H1 (cell line): ENCODE results near the gene PDE4D. TPM values are rescaled to one million over a fixed set of nuclear protein-coding genes. Genes with fewer than 3 reads are reported as not detected.

Experiments
- CTCF ChIA-PET: fragments of 300-600 bp; sonication (Branson Sonifier 250); formaldehyde crosslinking; loops from one replicate; lab custom pipeline; 2021; ENCODE audit not compliant: partially characterized antibody; lab: Charles Lee
- POLR2A ChIA-PET: fragments of 300-600 bp; sonication (Branson Sonifier 250); formaldehyde crosslinking; loops from one replicate; lab custom pipeline; 2021; ENCODE audit warnings: inconsistent platforms; ENCODE audit not compliant: partially characterized antibody; lab: Charles Lee
- DNase-seq, 2 experiments: peaks; one replicate each; pipeline versions ENCODE4 v3.0.0 to v3.0.0-alpha.2; 2010 to 2022; ENCODE audit warnings: low spot score in 2 of 2, low read depth in 1 of 2, mixed read lengths in 1 of 2
- FAIRE-seq: peaks from 2 replicates; lab custom pipeline; 2011; peaks lifted over from hg19 to GRCh38; lab: Jason Lieb, UNC
- H2AFZ ChIP-seq: 2 replicates; pipeline ENCODE4 v1.8.1; 2012; ENCODE audit warnings: low read length, inconsistent platforms
- H2AK5ac ChIP-seq: 2 replicates; pipeline ENCODE4 v1.6.1; 2013; ENCODE audit warnings: low read depth, low read length
- H2BK120ac ChIP-seq: replicated peaks from 2 replicates; pipeline ENCODE3; 2013; ENCODE audit warnings: low read depth, low read length, inconsistent platforms
- H2BK12ac ChIP-seq: 2 replicates; pipeline ENCODE4 v1.6.1; 2013; ENCODE audit warnings: low read depth, low read length
- H2BK15ac ChIP-seq: 2 replicates; pipeline ENCODE4 v1.6.1; 2013; ENCODE audit warnings: low read length
- H2BK20ac ChIP-seq: 2 replicates; pipeline ENCODE4 v1.6.1; 2013; ENCODE audit warnings: low read length
- H2BK5ac ChIP-seq: 2 replicates; pipeline ENCODE4 v1.6.1; 2013; ENCODE audit warnings: low read depth, low read length
- H3K14ac ChIP-seq: 2 replicates; pipeline ENCODE4 v1.6.1; 2013; ENCODE audit warnings: inconsistent platforms; ENCODE audit not compliant: insufficient read length
- H3K18ac ChIP-seq: 2 replicates; pipeline ENCODE4 v1.6.1; 2013; ENCODE audit warnings: low read length; ENCODE audit errors: extremely low read depth
- H3K23ac ChIP-seq: 2 replicates; pipeline ENCODE4 v1.6.1; 2013; ENCODE audit warnings: inconsistent platforms; ENCODE audit not compliant: insufficient read length
- H3K23me2 ChIP-seq: 2 replicates; pipeline ENCODE4 v1.6.1; 2013; ENCODE audit warnings: low read depth, low read length
- H3K27ac ChIP-seq: 2 replicates; pipeline ENCODE4 v1.6.1; 2011; ENCODE audit warnings: low read depth, low read length, inconsistent platforms
- H3K27me3 ChIP-seq, 4 experiments: replicated peaks in 1 of 4; 1 replicate in 1 of 4; 2 replicates in 3 of 4; pipeline versions ENCODE4 v1.6.1 to v1.8.1; 2011 to 2013; ENCODE audit warnings: low read length in 3 of 4, mild to moderate bottlenecking in 3 of 4, inconsistent platforms in 2 of 4, mixed read lengths in 2 of 4, moderate library complexity in 1 of 4; ENCODE audit not compliant: control insufficient read depth in 3 of 4, insufficient read depth in 3 of 4; ENCODE audit errors: extremely low read depth in 1 of 4
- H3K36me3 ChIP-seq, 4 experiments: 2 replicates each; pipeline versions ENCODE4 v1.6.1 to v1.8.1; 2011 to 2013; ENCODE audit warnings: mild to moderate bottlenecking in 4 of 4, low read length in 3 of 4, moderate library complexity in 2 of 4, control low read depth in 1 of 4, inconsistent platforms in 1 of 4; ENCODE audit not compliant: insufficient read depth in 4 of 4, control insufficient read depth in 2 of 4
- H3K4ac ChIP-seq: replicated peaks from 2 replicates; pipeline ENCODE3; 2013; ENCODE audit warnings: low read length, low read depth, mixed read lengths, inconsistent platforms; ENCODE audit not compliant: insufficient read length
- H3K4me1 ChIP-seq, 4 experiments: replicated peaks in 1 of 4; 1 replicate in 1 of 4; 2 replicates in 3 of 4; pipeline versions ENCODE4 v1.6.1 to v1.8.1; 2011 to 2013; ENCODE audit warnings: low read length in 3 of 4, inconsistent platforms in 2 of 4, mixed read lengths in 1 of 4; ENCODE audit not compliant: insufficient read depth in 4 of 4, control insufficient read depth in 3 of 4
- H3K4me2 ChIP-seq, 2 experiments: 2 replicates each; pipeline versions ENCODE4 v1.6.1 to v1.8.1; 2011 to 2013; ENCODE audit warnings: low read depth in 2 of 2, low read length in 2 of 2, control low read depth in 1 of 2, inconsistent platforms in 1 of 2, mild to moderate bottlenecking in 1 of 2; ENCODE audit not compliant: insufficient read depth in 1 of 2
- H3K4me3 ChIP-seq, 4 experiments: fragments of 200-600, 300-600 bp in 1 of 4; sonication (generic), shearing (Covaris generic), sonication (Bioruptor Twin) in 1 of 4; 2 replicates each; pipeline versions ENCODE4 v1.5.1 to v1.8.1; 2011 to 2016; ENCODE audit warnings: low read length in 4 of 4, low read depth in 3 of 4, control low read depth in 2 of 4, inconsistent platforms in 2 of 4, mild to moderate bottlenecking in 2 of 4, mixed read lengths in 1 of 4, moderate library complexity in 1 of 4; ENCODE audit not compliant: insufficient read depth in 2 of 4; ENCODE audit errors: extremely low read depth in 1 of 4
- H3K56ac ChIP-seq: replicated peaks from 2 replicates; pipeline ENCODE3; 2013; ENCODE audit warnings: low read depth, mild to moderate bottlenecking, mixed read lengths, low read length, inconsistent platforms; ENCODE audit not compliant: insufficient read length
- H3K79me1 ChIP-seq: 2 replicates; pipeline ENCODE4 v1.6.1; 2013; ENCODE audit warnings: low read depth, low read length, control low read depth
- H3K79me2 ChIP-seq, 2 experiments: 2 replicates each; pipeline versions ENCODE4 v1.6.1 to v1.8.1; 2012 to 2013; ENCODE audit warnings: low read length in 2 of 2, mild to moderate bottlenecking in 2 of 2, inconsistent platforms in 1 of 2; ENCODE audit not compliant: insufficient read depth in 2 of 2, control insufficient read depth in 1 of 2
- H3K9ac ChIP-seq, 4 experiments: replicated peaks in 1 of 4; 1 replicate in 1 of 4; 2 replicates in 3 of 4; pipeline versions ENCODE4 v1.6.1 to v1.8.1; 2011 to 2013; ENCODE audit warnings: low read depth in 3 of 4, low read length in 3 of 4, control low read depth in 2 of 4, mild to moderate bottlenecking in 2 of 4, moderate library complexity in 2 of 4, inconsistent platforms in 1 of 4; ENCODE audit errors: extremely low read depth in 1 of 4
- H3K9me3 ChIP-seq, 2 experiments: 2 replicates each; pipeline versions ENCODE4 v1.6.1 to v1.8.1; 2012 to 2013; ENCODE audit warnings: mild to moderate bottlenecking in 2 of 2, moderate library complexity in 2 of 2, control low read depth in 1 of 2, inconsistent platforms in 1 of 2, low read depth in 1 of 2, low read length in 1 of 2, mixed read lengths in 1 of 2; ENCODE audit not compliant: insufficient read depth in 2 of 2
- H4K20me1 ChIP-seq, 2 experiments: replicated peaks in 1 of 2; 2 replicates each; pipeline versions ENCODE3 to v1.8.1; 2011 to 2013; ENCODE audit warnings: inconsistent platforms in 2 of 2, low read length in 2 of 2, mild to moderate bottlenecking in 1 of 2; ENCODE audit not compliant: insufficient read depth in 2 of 2, control insufficient read depth in 1 of 2
- H4K5ac ChIP-seq: 2 replicates; pipeline ENCODE4 v1.6.1; 2013; ENCODE audit warnings: low read length, low read depth, mixed read lengths, inconsistent platforms; ENCODE audit not compliant: insufficient read length
- H4K8ac ChIP-seq: 2 replicates; pipeline ENCODE4 v1.8.0; 2013; ENCODE audit warnings: mild to moderate bottlenecking, moderate library complexity, low read length, inconsistent platforms; ENCODE audit not compliant: insufficient read depth; ENCODE audit errors: extremely low read depth
- H4K91ac ChIP-seq: replicated peaks from 2 replicates; pipeline ENCODE3; 2013; ENCODE audit warnings: low read length, mixed read lengths, inconsistent platforms; ENCODE audit not compliant: insufficient read length
- CHD2 ChIP-seq: IDR thresholded peaks from 2 replicates; pipeline ENCODE4 v1.6.1; 2012; ENCODE audit warnings: low read length, improper control_type of control experiment
- POLR2AphosphoS5 ChIP-seq: IDR thresholded peaks from 2 replicates; pipeline ENCODE4 v1.6.1; 2011; ENCODE audit warnings: low read depth, low read length
- TCF12 ChIP-seq: IDR thresholded peaks from 2 replicates; pipeline ENCODE4 v1.6.1; 2011; ENCODE audit warnings: low read depth, mild to moderate bottlenecking, low read length
- WGBS, 2 experiments: shearing (Covaris generic) in 1 of 2; methylation state at CpG; one replicate each; pipeline versions ENCODE4 v1.1.6 to v1.1.7; 2013 to 2015; ENCODE audit warnings: low lambda C conversion rate in 2 of 2, mixed read lengths in 2 of 2, inconsistent platforms in 1 of 2, low coverage in 1 of 2, missing lambda C conversion rate in 1 of 2; ENCODE audit not compliant: insufficient replicate concordance in 2 of 2, insufficient coverage in 1 of 2, insufficient read length in 1 of 2; ENCODE audit errors: extremely low coverage in 1 of 2, missing lambda C conversion rate in 1 of 2; 5-methylcytosine and 5-hydroxymethylcytosine counted together
- polyA plus RNA-seq, 7 experiments: library from polyadenylated mRNA; depleted of rRNA in 3 of 7; stranded (reverse) in 5 of 7; unstranded in 2 of 7; fragments of >200 nt in 5 of 7; fragments of 200-250 nt in 2 of 7; gene quantifications; 1 replicate in 5 of 7; 2 replicates in 1 of 7; 4 replicates in 1 of 7; pipeline versions ENCODE4 v1.2.1 to v1.2.3, GENCODE V29; 2011 to 2013; ENCODE audit warnings: missing spikeins in 2 of 7, mixed read lengths in 2 of 7
- total RNA-seq: library from RNA; stranded (reverse); fragmentation: NEBNext Ultra II Directional; extraction: Animal tissue kit (Norgen Biotek cat#: 25700); gene quantifications from 2 replicates; pipeline ENCODE4 v1.2.1, GENCODE V29; 2021

The PDE4D gene
- total and polyA plus RNA-seq, 2 of the 8 experiments (the other 6 are each of a cell fraction or from before 2014, with no cell fraction given), result 2.3 to 3.7 TPM

GRCh38 chr5:59731809-59732208 is 161.7 kb downstream of the PDE4D start:
- Histone ChIP-seq H3K4me3 (no peak overlapping the region), H3K36me3 (no peaks in the 10 kb centered on the region), H2AK5ac (no peak overlapping the region), H2BK5ac (no peak overlapping the region), H3K56ac (no peak overlapping the region), H4K8ac (no peak overlapping the region), H4K20me1 (no peaks in the 10 kb centered on the region), H3K9ac (no peak overlapping the region), H3K79me1 (no peaks in the 10 kb centered on the region), H2BK15ac (no peak overlapping the region), H2BK20ac (no peak overlapping the region)
- FAIRE-seq (no peak), DNase-seq (no peak)
- no peak for TF ChIP-seq TCF12
- TF ChIP-seq CHD2, result no peak
- no peak for TF ChIP-seq POLR2AphosphoS5
- TF ChIP-seq, all 59 proteins: peak for 0
- Histone ChIP-seq H3K79me2 (no peaks in the 10 kb centered on the region), H3K23ac (no peak overlapping the region), H2AFZ (no peak overlapping the region), H3K4ac (no peak overlapping the region), H3K23me2 (no peaks in the 10 kb centered on the region), H3K27ac (no peak overlapping the region), H2BK12ac (no peak overlapping the region), H3K27me3 (no peaks in the 10 kb centered on the region), H3K9me3 (no peaks in the 10 kb centered on the region), H3K14ac (no peak overlapping the region), H4K5ac (no peak overlapping the region), H3K4me1 (no peaks in the 10 kb centered on the region), H3K18ac (no peak overlapping the region), H3K4me2 (no peak overlapping the region), H4K91ac (no peak overlapping the region), H2BK120ac (no peak overlapping the region)
- ChIA-PET CTCF (interaction anchor here (0.6 to 2.3 kb wide), 5 partner anchors 10 to 1211 kb away, joined by 3 to 7 read pairs (median 3); no protein-coding TSS in a partner anchor), POLR2A (no interaction called here)
- 96% methylated on average over 1 of the region's 1 CpG; no CpG with 5 or more reads in 1 of the 2 experiments for WGBS, 2 experiments
